Ecto neural progenitor cell (in vitro differentiated cells): ENCODE results near the gene RCAN3.

Source experiments
- DNase-seq: peaks from one replicate; pipeline ENCODE4 v3.0.0-alpha.2; 2018; ENCODE audit warnings: low spot score

The RCAN3 gene

GRCh38 chr1:24578846-24579245 is 76.2 kb downstream of the RCAN3 start:
- DNase-seq: no peak

- no peak for DNase-seq
These were observed 78.1 kb downstream of the RCAN3 start for GRCh38 chr1:24580756-24581155.

GRCh38 chr1:24584171-24584647 is 81.6 kb downstream of the RCAN3 start:
- no peak for DNase-seq

GRCh38 chr1:24586119-24586518 is 83.5 kb downstream of the RCAN3 start:
- no peak for DNase-seq

- DNase-seq: no peak
These were observed 84.6 kb downstream of the RCAN3 start for GRCh38 chr1:24586970-24587820.

- no peak for DNase-seq
These were observed 85.9 kb downstream of the RCAN3 start for GRCh38 chr1:24588573-24588972.

GRCh38 chr1:24589200-24589599 is 86.6 kb downstream of the RCAN3 start:
- no peak for DNase-seq
